ENCODE data around the gene ISM2. TPM values are rescaled to one million over a fixed set of nuclear protein-coding genes. Genes with fewer than 3 reads are reported as not detected.

The ISM2 gene
- total RNA-seq, 1 donor from 2014 or later, result not detected

DNA sequence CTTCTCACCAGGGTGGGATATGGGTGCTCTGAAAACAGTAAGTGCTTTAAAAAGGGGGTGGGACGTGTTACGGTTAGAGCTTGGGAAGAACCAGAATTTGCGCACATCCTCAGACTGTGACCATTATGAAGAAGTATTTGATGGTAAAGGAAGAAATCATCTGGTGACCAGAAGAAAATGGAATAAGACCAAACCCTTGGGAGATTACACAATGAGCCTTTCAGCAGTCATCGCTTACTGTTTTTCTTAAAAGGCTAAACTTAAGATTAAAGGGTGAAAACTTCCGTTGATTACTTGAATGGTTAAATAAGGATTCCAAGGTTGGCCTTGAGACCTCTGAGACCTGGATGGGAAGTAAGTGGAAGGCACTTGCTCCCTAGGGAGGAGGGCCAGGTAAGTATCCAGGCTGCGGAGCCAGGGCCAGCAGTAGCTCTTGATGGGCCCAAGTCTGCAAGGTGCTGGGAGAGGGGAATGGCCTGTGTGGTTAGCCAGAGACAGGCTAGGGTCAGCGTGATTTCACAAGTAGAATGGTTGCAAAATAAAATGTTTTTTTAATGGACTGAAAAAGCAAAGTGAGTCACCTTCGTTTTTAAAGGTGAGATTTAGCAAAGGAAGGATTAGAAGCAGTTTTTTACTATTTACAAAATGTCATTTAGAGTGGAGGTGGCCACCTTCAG is 13.0 kb upstream of the ISM2 start:
- ATAC-seq, result no peak
- no peak for DNase-seq (ENCODE audit: missing footprints)
- intact Hi-C loops (cut with DNase I), result no loop called here

DNA sequence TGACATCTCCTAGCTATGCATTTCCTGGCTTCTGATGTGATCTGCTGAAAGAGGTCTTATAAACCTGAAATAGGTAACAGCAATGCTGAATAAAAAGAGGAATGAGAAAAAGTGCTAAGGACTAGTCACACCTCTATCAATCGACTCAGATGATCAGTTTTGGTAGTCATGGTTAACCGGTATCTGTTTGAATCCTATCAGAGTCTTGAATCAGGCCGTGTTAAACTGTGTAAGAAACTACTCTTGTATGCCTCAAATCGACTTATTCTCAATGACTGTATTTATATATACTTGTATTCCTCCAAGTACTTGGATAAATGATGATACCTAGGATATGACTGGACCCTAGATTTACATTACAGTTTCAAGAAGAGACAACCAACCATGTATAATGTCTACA is 10.8 kb upstream of the ISM2 start:
- no peak for ATAC-seq
- intact Hi-C loops (cut with DNase I), result no loop called here
- no peak for DNase-seq (ENCODE audit: missing footprints)

DNA sequence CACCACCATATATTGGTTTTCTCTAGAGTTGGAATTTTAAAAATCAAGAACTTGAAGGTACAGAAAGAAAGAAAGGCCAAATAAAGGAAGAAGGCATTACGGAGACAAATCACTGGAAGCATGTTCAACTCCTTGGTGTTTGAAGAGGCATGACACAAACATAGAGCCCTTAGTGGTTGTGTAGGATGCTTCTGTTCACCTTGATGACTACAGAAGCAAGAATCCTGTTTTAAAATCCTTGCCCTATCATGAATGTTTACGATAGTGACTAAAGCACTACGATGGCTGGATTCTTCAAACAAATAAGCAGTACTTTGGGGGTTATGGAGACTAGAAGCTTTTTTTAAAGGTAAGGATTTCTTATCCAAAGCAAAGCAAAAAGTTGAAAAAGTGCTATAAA is 10.3 kb upstream of the ISM2 start:
- no peak for ATAC-seq
- DNase-seq (ENCODE audit: missing footprints), result no peak
- intact Hi-C loops (cut with DNase I), result no loop called here

DNA sequence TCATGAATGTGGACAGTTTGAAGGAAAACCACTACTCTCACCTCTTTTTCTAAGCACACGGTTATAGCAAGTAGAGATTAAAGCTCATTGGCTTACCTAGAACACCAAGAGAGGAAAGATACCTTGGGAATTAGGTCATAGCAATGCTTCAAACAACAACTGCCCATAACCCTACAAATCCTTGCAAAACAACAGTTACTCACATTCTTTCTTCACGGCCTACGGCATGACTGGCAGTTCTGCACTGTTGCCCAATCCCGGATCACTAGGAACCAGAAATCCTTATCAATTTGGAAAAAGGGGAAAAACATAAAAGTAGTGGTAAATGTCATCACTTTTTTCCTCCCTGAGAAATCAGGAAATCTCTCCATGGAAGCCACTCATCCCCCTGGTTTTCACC is 9.6 kb upstream of the ISM2 start:
- DNase-seq (ENCODE audit: missing footprints) (no peak), ATAC-seq (no peak)
- intact Hi-C loops (cut with DNase I), result no loop called here

DNA sequence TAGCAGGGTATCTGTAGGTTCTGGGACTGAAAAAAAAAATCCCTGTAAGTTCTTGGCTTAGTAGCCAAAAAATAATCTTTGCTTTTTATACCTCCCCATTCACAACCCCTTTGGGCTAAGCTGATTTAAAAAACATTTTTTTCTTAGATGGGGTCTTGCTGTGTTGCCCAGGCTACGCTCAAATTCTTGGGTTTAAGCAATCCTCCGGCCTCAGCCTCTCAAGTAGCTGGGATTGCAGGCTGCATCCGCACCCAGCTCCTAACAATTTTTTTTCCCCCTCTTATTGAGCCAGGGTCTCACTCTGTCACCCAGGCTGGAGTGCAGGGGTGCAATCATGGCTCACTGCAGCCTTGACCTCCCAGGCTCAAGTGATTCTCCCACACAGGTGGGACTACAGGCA is 9.1 kb upstream of the ISM2 start:
- intact Hi-C loops (cut with DNase I), result no loop called here
- no peak for DNase-seq (ENCODE audit: missing footprints)
- no peak for ATAC-seq

DNA sequence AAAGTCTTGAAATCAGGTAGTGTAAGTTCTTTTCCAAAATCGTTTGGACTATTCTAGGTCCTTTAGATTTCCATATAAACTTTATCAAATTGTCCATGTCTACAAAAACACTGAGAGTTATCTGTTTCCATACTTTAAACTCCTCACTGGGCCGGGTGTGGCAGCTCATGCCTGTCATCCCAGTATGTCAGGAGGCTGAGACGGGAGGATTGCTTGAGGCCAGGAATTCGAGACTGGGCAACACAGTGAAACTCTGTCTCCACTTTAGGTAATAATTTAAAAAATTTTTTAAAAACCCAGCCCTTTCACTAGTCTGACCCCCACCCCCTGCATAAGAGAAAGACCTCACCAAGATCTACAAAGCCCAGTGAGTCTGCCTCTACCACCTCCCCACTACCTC is 6.4 kb upstream of the ISM2 start:
- intact Hi-C loops (cut with DNase I), result no loop called here
- no peak for ATAC-seq
- no peak for DNase-seq (ENCODE audit: missing footprints)

DNA sequence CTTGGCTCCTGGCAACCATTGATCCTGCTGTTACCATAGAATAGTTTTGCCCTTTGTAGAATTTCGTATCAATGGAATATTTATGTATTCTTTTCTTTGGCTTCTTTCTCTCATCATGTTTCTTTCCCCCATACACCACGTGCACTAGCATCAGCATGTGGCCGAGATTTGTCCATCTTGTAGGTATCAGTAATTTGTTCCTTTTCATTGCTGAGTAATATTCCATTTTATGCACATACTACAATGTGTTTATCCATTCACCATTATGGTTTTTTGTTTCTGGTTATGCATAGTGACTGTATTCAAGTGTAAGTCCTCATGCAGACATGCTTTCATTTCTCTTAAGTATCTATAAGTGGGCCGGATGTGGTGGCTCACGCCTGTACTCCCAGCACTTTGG is 4.5 kb upstream of the ISM2 start:
- intact Hi-C loops (cut with DNase I), result no loop called here
- no peak for DNase-seq (ENCODE audit: missing footprints)
- no peak for ATAC-seq

DNA sequence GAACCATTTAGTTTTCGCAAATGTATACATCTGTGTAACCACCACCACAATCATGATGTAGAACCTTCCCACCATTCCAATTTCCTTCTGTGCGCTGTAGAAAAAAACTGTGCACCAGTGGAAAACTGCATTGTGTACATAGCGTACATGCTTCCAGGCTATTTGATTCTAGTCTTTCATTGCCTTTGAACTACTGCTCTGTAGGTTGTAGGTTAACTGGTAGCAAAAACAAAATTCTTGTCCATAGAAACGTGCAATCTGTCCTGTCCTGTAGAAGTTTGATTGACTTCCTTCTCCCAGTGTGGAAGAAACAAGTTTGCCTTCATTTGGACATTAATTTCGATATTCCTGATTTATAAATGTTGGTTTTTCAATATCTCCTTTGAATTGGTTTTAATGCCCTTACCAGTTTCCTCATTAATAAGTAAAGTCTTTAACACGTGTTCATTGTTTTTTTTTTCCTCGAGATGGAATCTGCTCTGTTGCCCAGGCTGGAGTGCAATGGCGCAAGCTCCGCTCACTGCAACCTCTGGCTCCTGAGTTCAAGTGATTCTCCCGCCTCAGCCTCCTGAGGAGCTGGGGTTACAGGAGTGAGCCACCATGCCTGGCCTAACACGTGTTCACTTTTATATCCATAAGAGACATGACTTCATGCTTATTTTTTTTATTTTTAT is 3.6 kb upstream of the ISM2 start:
- DNase-seq (ENCODE audit: missing footprints) (no peak), ATAC-seq (no peak)
- intact Hi-C loops (cut with DNase I), result no loop called here

DNA sequence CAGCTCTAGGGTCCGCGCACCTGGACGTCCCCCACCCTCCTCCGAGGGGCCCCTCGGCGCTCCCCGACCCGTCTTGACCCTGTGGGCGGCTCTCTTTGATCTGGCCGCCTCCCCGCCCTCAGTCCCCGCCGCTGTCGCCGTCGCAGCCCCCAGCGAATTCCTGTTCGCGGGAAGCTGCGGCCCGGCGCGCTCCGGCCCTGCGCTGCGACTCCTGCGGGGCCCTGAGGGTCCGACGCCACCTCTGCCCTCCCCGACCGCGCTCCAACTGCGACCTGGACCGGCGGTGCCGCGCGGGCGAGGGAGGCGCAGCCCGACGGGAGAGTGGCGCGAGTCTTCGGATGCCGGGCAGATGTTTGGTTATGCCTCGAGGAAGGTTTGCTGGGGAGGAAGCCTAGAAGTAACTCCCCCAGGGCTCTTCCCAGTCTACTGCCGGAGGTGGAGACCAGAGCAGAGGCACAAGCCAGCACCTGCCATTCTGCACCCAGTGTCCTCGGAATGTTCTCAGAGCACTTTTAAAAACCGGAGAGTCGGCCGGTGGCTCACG is 440 bp upstream of the ISM2 start:
- no peak for ATAC-seq
- intact Hi-C loops (cut with DNase I), result no loop called here
- no peak for DNase-seq (ENCODE audit: missing footprints)

DNA sequence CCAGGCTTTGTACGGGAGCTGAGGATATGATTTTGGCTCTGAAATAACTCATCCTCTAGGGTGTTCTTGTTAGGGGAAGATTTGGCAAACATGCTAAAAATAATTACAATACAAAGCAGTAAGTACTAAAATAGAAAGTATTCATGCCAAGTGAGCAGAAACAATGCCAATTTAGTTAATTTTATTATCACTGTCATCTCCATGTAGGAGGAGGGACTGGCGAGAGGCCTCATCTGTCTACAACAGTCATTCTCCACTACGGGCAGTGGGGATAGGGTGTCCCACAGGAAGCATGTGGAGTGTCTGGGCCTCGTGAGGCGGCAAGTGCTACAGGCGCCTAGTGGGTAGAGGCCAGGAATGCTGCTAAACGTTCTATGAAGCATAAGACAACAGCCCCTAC is 3.3 kb downstream of the ISM2 start:
- no peak for ATAC-seq
- DNase-seq (ENCODE audit: missing footprints), result no peak
- intact Hi-C loops (cut with DNase I), result no loop called here

DNA sequence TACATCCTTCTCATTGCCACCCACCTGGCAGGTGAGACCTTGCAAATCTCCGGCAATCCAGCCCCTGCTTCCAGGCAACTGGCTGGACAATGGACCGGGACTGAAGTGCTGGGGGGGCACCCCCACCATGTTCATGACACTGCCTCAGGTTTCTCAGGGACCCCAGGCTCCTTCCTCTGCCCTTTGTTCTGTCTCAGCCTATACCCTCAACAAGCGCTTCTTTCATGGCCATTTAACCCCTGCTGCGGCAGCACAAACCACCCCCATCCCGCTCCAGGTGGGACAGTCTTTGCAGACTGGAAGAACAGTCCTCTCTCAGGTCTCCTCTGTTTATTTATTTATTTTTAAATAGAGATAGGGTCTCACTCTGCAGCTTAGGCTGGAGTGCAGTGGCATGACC is 7.6 kb downstream of the ISM2 start:
- intact Hi-C loops (cut with DNase I), result no loop called here
- ATAC-seq (no peak), DNase-seq (ENCODE audit: missing footprints) (no peak)

DNA sequence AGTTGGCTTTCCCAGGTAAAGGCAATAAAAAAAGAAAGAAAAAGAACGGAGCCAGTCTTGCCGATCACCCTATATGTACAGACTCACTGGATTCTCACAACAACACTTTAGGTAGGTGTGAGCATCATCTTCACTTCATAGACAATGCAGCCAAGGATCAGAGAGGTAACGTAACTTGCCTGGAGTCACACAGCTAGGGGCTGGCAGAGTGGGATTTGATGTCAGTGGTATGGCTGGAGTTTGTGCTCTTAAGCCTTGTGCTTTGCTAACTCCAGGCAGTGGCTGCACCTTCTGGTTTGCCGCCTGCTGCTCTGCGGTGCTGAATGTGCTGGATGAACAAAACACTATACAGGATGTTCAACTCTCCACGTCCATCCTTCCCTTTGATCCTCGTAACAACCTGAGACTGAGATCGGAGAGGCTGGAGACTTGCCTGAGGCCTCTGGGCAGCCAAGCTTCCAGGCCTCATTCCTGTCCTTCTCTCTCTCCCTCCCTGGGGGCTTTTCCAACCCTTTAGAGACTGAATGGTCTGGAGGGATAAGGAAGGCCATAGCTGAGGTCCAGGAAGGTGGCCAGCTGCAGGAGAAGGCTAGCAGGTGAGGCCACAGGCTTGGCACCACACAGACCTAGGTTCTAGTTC is 8.1 kb downstream of the ISM2 start:
- intact Hi-C loops (cut with DNase I), result no loop called here
- no peak for DNase-seq (ENCODE audit: missing footprints)
- no peak for ATAC-seq

DNA sequence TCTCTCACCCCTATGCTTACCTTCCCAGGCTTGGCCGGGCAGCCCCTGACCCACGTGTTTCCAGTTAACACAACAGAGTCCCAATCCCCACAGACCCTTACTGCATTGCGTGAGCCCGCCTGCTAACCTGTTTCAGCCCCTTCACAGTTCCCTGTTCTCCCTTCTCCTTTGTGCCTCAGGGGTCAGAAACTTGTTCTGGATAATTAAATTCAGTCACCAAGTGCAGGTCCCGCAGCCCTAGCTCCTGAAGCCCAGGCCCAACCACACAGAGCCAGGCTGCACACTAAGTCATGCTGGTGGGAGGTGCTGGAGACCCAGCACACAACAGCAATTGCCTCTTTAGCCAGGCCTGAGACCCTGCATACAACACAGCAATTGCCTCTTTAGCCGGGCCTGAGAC is 9.6 kb downstream of the ISM2 start:
- ATAC-seq (no peak), DNase-seq (ENCODE audit: missing footprints) (no peak)
- intact Hi-C loops (cut with DNase I), result no loop called here

DNA sequence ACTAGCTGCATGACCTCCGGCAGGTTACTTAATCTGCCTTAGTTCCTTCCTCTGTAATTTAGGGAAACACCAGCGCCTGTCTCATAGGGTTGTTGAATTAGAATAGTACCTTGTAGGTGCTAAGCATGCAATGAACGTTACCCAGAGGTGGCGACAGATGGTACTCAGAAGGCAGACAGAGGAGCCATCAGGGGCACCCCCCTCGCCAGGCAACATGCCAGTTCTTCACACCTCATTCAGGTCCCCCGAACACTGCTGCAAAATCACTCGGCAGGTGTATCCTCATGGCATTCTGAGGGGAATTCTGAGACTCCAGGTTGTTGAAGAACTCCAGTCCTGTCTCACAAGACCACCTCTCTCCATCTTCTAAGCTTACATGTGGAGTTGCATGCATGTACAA is 10.1 kb downstream of the ISM2 start:
- DNase-seq (ENCODE audit: missing footprints) (no peak), ATAC-seq (no peak)
- intact Hi-C loops (cut with DNase I), result no loop called here

DNA sequence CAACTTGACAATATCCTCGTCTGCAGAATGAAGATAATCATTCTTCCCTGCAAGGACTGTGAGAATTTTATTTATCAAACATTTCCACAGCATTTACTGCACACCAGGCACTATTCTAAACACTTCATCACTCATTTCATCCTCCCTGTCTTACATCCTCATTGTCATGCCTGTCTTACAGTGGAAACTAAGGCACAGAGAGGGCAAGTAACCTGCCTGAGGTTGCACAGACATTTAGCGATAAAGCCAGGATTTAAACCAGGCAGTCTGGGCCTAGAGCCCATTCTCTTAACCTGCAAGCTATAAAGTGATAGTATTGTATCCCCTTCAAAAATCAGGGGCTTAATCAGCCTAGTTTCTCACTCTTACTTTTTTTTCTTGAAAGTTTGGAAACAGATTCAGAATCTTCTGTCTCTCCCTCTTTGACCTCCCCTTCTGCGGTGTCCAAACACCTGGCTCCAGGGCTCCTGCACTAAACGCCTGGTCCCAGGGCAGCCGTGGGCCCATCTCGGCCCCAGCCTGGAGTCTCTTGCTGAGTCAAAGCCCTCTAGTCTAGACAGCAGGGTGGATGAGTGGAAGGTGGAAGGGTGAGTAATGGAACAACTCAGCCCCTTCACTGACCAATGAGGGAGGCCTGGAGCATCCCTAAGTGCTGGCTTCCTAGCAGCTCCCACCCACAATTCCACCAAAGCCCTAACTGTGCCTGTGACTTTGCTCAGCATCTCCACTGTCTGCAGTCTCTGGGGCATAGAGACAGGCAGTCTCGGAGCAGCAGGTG is 12.5 kb downstream of the ISM2 start:
- intact Hi-C loops (cut with DNase I), result no loop called here
- ATAC-seq, result no peak
- DNase-seq (ENCODE audit: missing footprints), result no peak

DNA sequence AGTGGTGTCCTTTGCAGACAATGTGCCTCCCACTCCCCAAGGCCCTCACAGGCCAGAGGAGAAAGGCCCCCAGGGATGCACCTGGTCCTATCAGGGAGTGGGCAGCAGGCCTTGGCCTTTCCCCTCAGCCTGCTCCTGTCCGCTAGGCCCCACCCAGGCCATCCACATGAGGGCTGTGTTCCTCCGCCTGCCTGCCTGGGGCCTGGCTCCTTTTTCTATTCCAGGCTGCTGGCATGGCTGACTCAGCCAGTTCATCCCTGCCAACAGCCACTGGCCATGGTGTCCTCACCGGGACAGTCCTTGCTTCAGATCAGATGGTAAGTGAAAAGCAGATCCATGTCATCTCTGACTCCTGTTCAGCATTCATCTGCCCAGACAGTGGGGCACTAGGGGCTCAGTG is 13.4 kb downstream of the ISM2 start:
- intact Hi-C loops (cut with DNase I), result no loop called here
- DNase-seq (ENCODE audit: missing footprints) (no peak), ATAC-seq (no peak)

DNA sequence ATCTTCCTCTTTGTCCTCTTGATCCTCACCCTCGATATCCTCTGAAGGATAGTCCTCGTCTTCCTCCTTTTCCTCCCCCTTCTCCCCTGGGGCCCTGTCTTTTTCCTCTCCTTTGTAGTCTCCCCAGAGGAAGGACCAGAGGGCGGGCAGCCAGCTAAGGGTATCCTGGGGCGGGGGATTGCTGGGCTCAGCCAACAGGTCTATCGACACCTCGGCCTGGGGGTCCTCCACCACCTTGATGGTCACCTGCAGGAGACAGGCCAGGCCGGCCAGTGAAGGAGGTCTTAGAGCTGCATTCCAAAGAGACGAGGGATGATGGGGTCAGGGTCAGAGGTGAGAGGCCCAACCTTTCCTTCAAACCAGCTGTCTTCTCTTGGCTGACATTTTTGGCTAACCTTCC is 16.2 kb downstream of the ISM2 start:
- no peak for DNase-seq (ENCODE audit: missing footprints)
- no peak for ATAC-seq
- intact Hi-C loops (cut with DNase I), result no loop called here

DNA sequence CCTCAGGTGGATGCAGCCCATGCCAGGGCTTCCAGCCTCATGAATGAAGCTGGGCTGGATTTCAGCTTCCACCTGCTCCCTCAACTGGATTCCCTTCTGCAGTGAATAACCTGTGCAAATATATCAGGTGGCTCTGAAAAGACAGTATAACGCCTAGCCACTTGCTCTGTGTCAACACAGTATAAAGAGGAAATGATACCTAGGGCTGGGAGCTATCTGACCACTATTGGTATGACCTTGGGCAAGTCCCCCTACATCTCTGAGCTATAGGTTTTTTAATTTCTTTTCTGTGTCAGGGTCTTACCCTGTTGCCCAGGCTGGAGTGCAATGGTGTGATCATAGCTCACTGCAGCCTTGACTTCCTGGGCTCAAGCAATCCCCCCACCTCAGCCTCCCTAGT is 19.8 kb downstream of the ISM2 start:
- intact Hi-C loops (cut with DNase I), result no loop called here
- DNase-seq (ENCODE audit: missing footprints) (no peak), ATAC-seq (no peak)

DNA sequence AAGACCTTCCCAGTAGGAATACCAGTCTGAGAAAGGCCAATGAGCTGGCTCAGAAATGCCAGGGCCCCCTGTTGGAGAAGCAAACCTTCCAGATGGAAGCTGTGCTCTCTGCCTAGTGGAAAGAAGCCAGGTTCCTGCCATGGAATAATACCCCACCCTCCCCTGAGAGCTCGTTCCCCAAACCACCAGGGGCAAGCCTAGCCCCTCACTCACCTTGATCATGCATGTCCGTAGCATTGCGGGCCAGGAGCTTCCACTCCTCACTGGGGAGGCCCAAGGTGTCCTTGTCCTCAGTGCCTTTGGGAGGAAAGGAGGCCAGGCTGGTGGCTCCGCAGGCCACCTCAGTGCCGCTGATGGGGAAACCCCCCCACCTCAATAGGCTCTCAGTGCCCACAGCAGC is 20.6 kb downstream of the ISM2 start:
- no peak for ATAC-seq
- intact Hi-C loops (cut with DNase I), result no loop called here
- DNase-seq (ENCODE audit: missing footprints), result no peak

All from Right ventricle myocardium inferior (tissue), 1 donor.